NCI-H446 (cell line): ENCODE results near the gene ANKRD49.
"Not testable (repeated sequence)": the region's sequence is repeated elsewhere in the genome, so short reads cannot be mapped to it uniquely, and the experiment has no call there.

Source experiments
- DNase-seq, 2 experiments: peaks; one replicate each; lab custom pipeline; 2025; lab: John Stamatoyannopoulos, UW

Gene ANKRD49

GRCh38 chr11:94493281-94494125 lies at the start of gene ANKRD49, which contains the start of gene MRE11:
TSS of gene ANKRD49 (plus strand) at chr11:94493984. CDS start at chr11:94496694, 2,710 bp downstream.
TSS of gene MRE11 (minus strand) at chr11:94493844. CDS start at chr11:94492801, 1,043 bp downstream.
- peak; percentile 98 to 99 for DNase-seq

GRCh38 chr11:94445641-94446040 lies 48.1 kb upstream of the ANKRD49 start:
- DNase-seq, result no peak

GRCh38 chr11:94447149-94447548 lies 46.6 kb upstream of the ANKRD49 start:
- no peak for DNase-seq

- no peak for DNase-seq
Measured at GRCh38 chr11:94449029-94449428, 44.8 kb upstream of the ANKRD49 start.

GRCh38 chr11:94449437-94449836 lies 44.3 kb upstream of the ANKRD49 start:
- no peak for DNase-seq

- DNase-seq, result no peak
Measured at GRCh38 chr11:94450048-94450447, 43.7 kb upstream of the ANKRD49 start.

- no peak for DNase-seq
Measured at GRCh38 chr11:94452988-94453387, 40.8 kb upstream of the ANKRD49 start.

GRCh38 chr11:94454301-94454700 lies 39.5 kb upstream of the ANKRD49 start:
- DNase-seq, result no peak

GRCh38 chr11:94455861-94456260 lies 37.9 kb upstream of the ANKRD49 start:
- no peak for DNase-seq

GRCh38 chr11:94457118-94458029 lies 36.4 kb upstream of the ANKRD49 start:
- DNase-seq, result no peak

- DNase-seq, result no peak
Measured at GRCh38 chr11:94459576-94459975, 34.2 kb upstream of the ANKRD49 start.

GRCh38 chr11:94469416-94469815 lies 24.4 kb upstream of the ANKRD49 start:
- DNase-seq, result no peak

GRCh38 chr11:94472916-94473799 lies 20.6 kb upstream of the ANKRD49 start:
- no peak for DNase-seq

GRCh38 chr11:94477624-94478023 lies 16.2 kb upstream of the ANKRD49 start:
- DNase-seq, result no peak

- no peak for DNase-seq
Measured at GRCh38 chr11:94481342-94481741, 12.4 kb upstream of the ANKRD49 start.

- DNase-seq, result no peak
Measured at GRCh38 chr11:94486068-94486467, 7.7 kb upstream of the ANKRD49 start.

GRCh38 chr11:94494126-94494680 lies 419 bp downstream of the ANKRD49 start:
- DNase-seq, result no peak

GRCh38 chr11:94500181-94500580 lies 6.4 kb downstream of the ANKRD49 start:
- DNase-seq, result no peak

- DNase-seq, result no peak
Measured at GRCh38 chr11:94501522-94501921, 7.7 kb downstream of the ANKRD49 start.

- DNase-seq, result peak; percentile 39 to 67
Measured at GRCh38 chr11:94504689-94505293, 11.0 kb downstream of the ANKRD49 start.

- not testable (repeated sequence) for DNase-seq
Measured at GRCh38 chr11:94506513-94506912, 12.7 kb downstream of the ANKRD49 start.
